Measurements from ENCODE around the gene COX14.
A peak's percentile ranks its signal among the peaks of the same experiment; 100 is the strongest.

Gene COX14

GRCh38 chr12:50117057-50117622, 5.1 kb downstream of the COX14 start:
- Histone ChIP-seq H3K23ac (ENCODE audit: low read length) (no peak overlapping the region), H3K4me2 (ENCODE audit: low read length) (no peak overlapping the region), H3K36me3 (ENCODE audit: control insufficient read depth in 1 of 2, insufficient read depth in 2 of 2, low read length in 2 of 2) (peaks cover 4 to 6% of the 10 kb centered on the region in 2 experiments), H4K91ac (ENCODE audit: low read depth, low read length) (no peak overlapping the region), H4K12ac (ENCODE audit: low read depth, low read length) (no peak overlapping the region), H2AK5ac (ENCODE audit: low read length) (no peak overlapping the region), H3K14ac (ENCODE audit: low read length) (no peak overlapping the region), H3K18ac (ENCODE audit: low read length) (no peak overlapping the region), H3K4ac (ENCODE audit: low read depth, low read length) (peak overlapping the region; percentile 14), H3K4me3 (ENCODE audit: low read depth, low read length) (no peak overlapping the region), H2BK12ac (ENCODE audit: low read length) (no peak overlapping the region), H3K79me1 (ENCODE audit: low read length) (no peaks in the 10 kb centered on the region), H3K9me3 (ENCODE audit: insufficient read depth, low read depth, low read length) (no peaks in the 10 kb centered on the region), H3K4me1 (ENCODE audit: control insufficient read depth in 1 of 2, insufficient read depth in 2 of 2, low read length in 2 of 2) (peaks cover 2% of the 10 kb centered on the region in 2 experiments), H2BK120ac (ENCODE audit: insufficient read depth, low read length, poor library complexity) (no peak overlapping the region), H4K8ac (ENCODE audit: low read depth, low read length) (no peak overlapping the region), H3K27me3 (ENCODE audit: insufficient read depth, low read length) (no peaks in the 10 kb centered on the region), H3K9ac (ENCODE audit: low read length) (no peak overlapping the region), H3K27ac (ENCODE audit: low read depth, low read length) (no peak overlapping the region), H2AFZ (ENCODE audit: insufficient read depth, low read length, poor library complexity) (no peak overlapping the region), H3K79me2 (ENCODE audit: control insufficient read depth, insufficient read depth, low read length, poor library complexity) (no peaks in the 10 kb centered on the region), H2BK5ac (ENCODE audit: low read depth, low read length, poor library complexity) (no peak overlapping the region)
- DNase-seq = no peak
- no CpG with 5 or more reads among the region's 6 CpGs for WGBS (ENCODE audit: extremely low coverage, insufficient coverage, insufficient read length)

GRCh38 chr12:50119387-50119786, 7.4 kb downstream of the COX14 start:
- H4K12ac ChIP-seq (ENCODE audit: low read depth, low read length) = no peak overlapping the region
- no peak overlapping the region for H3K4ac ChIP-seq (ENCODE audit: low read depth, low read length)
- no peak overlapping the region for H3K18ac ChIP-seq (ENCODE audit: low read length)
- H3K27ac ChIP-seq (ENCODE audit: low read depth, low read length) = no peak overlapping the region
- WGBS (ENCODE audit: extremely low coverage, insufficient coverage, insufficient read length) = no CpG with 5 or more reads among the region's 2 CpGs
- H2AFZ ChIP-seq (ENCODE audit: insufficient read depth, low read length, poor library complexity) = no peak overlapping the region
- H3K79me1 ChIP-seq (ENCODE audit: low read length) = no peaks in the 10 kb centered on the region
- H3K4me1 ChIP-seq (ENCODE audit: control insufficient read depth in 1 of 2, insufficient read depth in 2 of 2, low read length in 2 of 2) = no peaks in the 10 kb centered on the region
- H3K79me2 ChIP-seq (ENCODE audit: control insufficient read depth, insufficient read depth, low read length, poor library complexity) = no peaks in the 10 kb centered on the region
- H3K9ac ChIP-seq (ENCODE audit: low read length) = no peak overlapping the region
- no peak overlapping the region for H2AK5ac ChIP-seq (ENCODE audit: low read length)
- no peak overlapping the region for H3K4me2 ChIP-seq (ENCODE audit: low read length)
- no peaks in the 10 kb centered on the region for H3K9me3 ChIP-seq (ENCODE audit: insufficient read depth, low read depth, low read length)
- no peaks in the 10 kb centered on the region for H3K27me3 ChIP-seq (ENCODE audit: insufficient read depth, low read length)
- H2BK120ac ChIP-seq (ENCODE audit: insufficient read depth, low read length, poor library complexity) = no peak overlapping the region
- no peak overlapping the region for H2BK5ac ChIP-seq (ENCODE audit: low read depth, low read length, poor library complexity)
- H4K8ac ChIP-seq (ENCODE audit: low read depth, low read length) = no peak overlapping the region
- no peak overlapping the region for H4K91ac ChIP-seq (ENCODE audit: low read depth, low read length)
- DNase-seq = no peak
- H3K4me3 ChIP-seq (ENCODE audit: low read depth, low read length) = peak overlapping the region; percentile 33
- H3K36me3 ChIP-seq (ENCODE audit: control insufficient read depth in 1 of 2, insufficient read depth in 2 of 2, low read length in 2 of 2) = peaks cover 6 to 9% of the 10 kb centered on the region in 2 experiments
- H3K14ac ChIP-seq (ENCODE audit: low read length) = no peak overlapping the region
- H2BK12ac ChIP-seq (ENCODE audit: low read length) = no peak overlapping the region
- no peak overlapping the region for H3K23ac ChIP-seq (ENCODE audit: low read length)

- Histone ChIP-seq H3K18ac (ENCODE audit: low read length) (no peak overlapping the region), H4K12ac (ENCODE audit: low read depth, low read length) (no peak overlapping the region), H3K27ac (ENCODE audit: low read depth, low read length) (no peak overlapping the region), H3K36me3 (ENCODE audit: control insufficient read depth in 1 of 2, insufficient read depth in 2 of 2, low read length in 2 of 2) (peaks cover 4 to 9% of the 10 kb centered on the region in 2 experiments), H2BK5ac (ENCODE audit: low read depth, low read length, poor library complexity) (no peak overlapping the region), H4K8ac (ENCODE audit: low read depth, low read length) (no peak overlapping the region), H3K4ac (ENCODE audit: low read depth, low read length) (no peak overlapping the region), H3K4me2 (ENCODE audit: low read length) (no peak overlapping the region), H2BK120ac (ENCODE audit: insufficient read depth, low read length, poor library complexity) (no peak overlapping the region), H2AFZ (ENCODE audit: insufficient read depth, low read length, poor library complexity) (no peak overlapping the region), H2BK12ac (ENCODE audit: low read length) (no peak overlapping the region), H3K27me3 (ENCODE audit: insufficient read depth, low read length) (no peaks in the 10 kb centered on the region), H4K91ac (ENCODE audit: low read depth, low read length) (no peak overlapping the region), H3K9ac (ENCODE audit: low read length) (no peak overlapping the region), H3K79me2 (ENCODE audit: control insufficient read depth, insufficient read depth, low read length, poor library complexity) (no peaks in the 10 kb centered on the region), H2AK5ac (ENCODE audit: low read length) (no peak overlapping the region), H3K9me3 (ENCODE audit: insufficient read depth, low read depth, low read length) (no peaks in the 10 kb centered on the region), H3K79me1 (ENCODE audit: low read length) (no peaks in the 10 kb centered on the region), H3K4me3 (ENCODE audit: low read depth, low read length) (no peak overlapping the region), H3K14ac (ENCODE audit: low read length) (no peak overlapping the region), H3K4me1 (ENCODE audit: control insufficient read depth in 1 of 2, insufficient read depth in 2 of 2, low read length in 2 of 2) (no peaks in the 10 kb centered on the region), H3K23ac (ENCODE audit: low read length) (no peak overlapping the region)
- no peak for DNase-seq
- WGBS (ENCODE audit: extremely low coverage, insufficient coverage, insufficient read length) = no CpG with 5 or more reads among the region's 3 CpGs
Observed at GRCh38 chr12:50120521-50120920, 8.5 kb downstream of the COX14 start.

GRCh38 chr12:50120953-50121352, 8.9 kb downstream of the COX14 start:
- no peaks in the 10 kb centered on the region for H3K4me1 ChIP-seq (ENCODE audit: control insufficient read depth in 1 of 2, insufficient read depth in 2 of 2, low read length in 2 of 2)
- H3K27ac ChIP-seq (ENCODE audit: low read depth, low read length) = no peak overlapping the region
- no peak overlapping the region for H3K9ac ChIP-seq (ENCODE audit: low read length)
- no peaks in the 10 kb centered on the region for H3K79me2 ChIP-seq (ENCODE audit: control insufficient read depth, insufficient read depth, low read length, poor library complexity)
- DNase-seq = no peak
- H4K8ac ChIP-seq (ENCODE audit: low read depth, low read length) = no peak overlapping the region
- no peaks in the 10 kb centered on the region for H3K27me3 ChIP-seq (ENCODE audit: insufficient read depth, low read length)
- no peak overlapping the region for H2BK5ac ChIP-seq (ENCODE audit: low read depth, low read length, poor library complexity)
- no peak overlapping the region for H3K4me2 ChIP-seq (ENCODE audit: low read length)
- WGBS (ENCODE audit: extremely low coverage, insufficient coverage, insufficient read length) = no CpG with 5 or more reads among the region's 3 CpGs
- H3K18ac ChIP-seq (ENCODE audit: low read length) = no peak overlapping the region
- no peak overlapping the region for H4K91ac ChIP-seq (ENCODE audit: low read depth, low read length)
- H3K79me1 ChIP-seq (ENCODE audit: low read length) = no peaks in the 10 kb centered on the region
- H3K9me3 ChIP-seq (ENCODE audit: insufficient read depth, low read depth, low read length) = no peaks in the 10 kb centered on the region
- no peak overlapping the region for H4K12ac ChIP-seq (ENCODE audit: low read depth, low read length)
- no peak overlapping the region for H3K23ac ChIP-seq (ENCODE audit: low read length)
- no peak overlapping the region for H3K4ac ChIP-seq (ENCODE audit: low read depth, low read length)
- H3K36me3 ChIP-seq (ENCODE audit: control insufficient read depth in 1 of 2, insufficient read depth in 2 of 2, low read length in 2 of 2) = peaks cover 4 to 9% of the 10 kb centered on the region in 2 experiments
- H2BK12ac ChIP-seq (ENCODE audit: low read length) = no peak overlapping the region
- H3K14ac ChIP-seq (ENCODE audit: low read length) = no peak overlapping the region
- H2AFZ ChIP-seq (ENCODE audit: insufficient read depth, low read length, poor library complexity) = no peak overlapping the region
- no peak overlapping the region for H2AK5ac ChIP-seq (ENCODE audit: low read length)
- no peak overlapping the region for H2BK120ac ChIP-seq (ENCODE audit: insufficient read depth, low read length, poor library complexity)
- H3K4me3 ChIP-seq (ENCODE audit: low read depth, low read length) = no peak overlapping the region
